Fibroblast of lung (primary cell): ENCODE results near the gene XYLT1.

Experiments
- EZH2 ChIP-seq: IDR thresholded peaks from 2 replicates; pipeline ENCODE4 v1.5.1; 2012; ENCODE audit warnings: low read length, control low read depth, mild to moderate bottlenecking; ENCODE audit errors: missing control alignments
- TF ChIP-seq, protein P1 (sequence below), 2 donors: IDR thresholded peaks in 1 of 2; conservative IDR thresholded peaks in 1 of 2; 1 replicate in 1 of 2; 2 replicates in 1 of 2; pipeline ENCODE4 v1.5.1; 2011 to 2012; ENCODE audit warnings: low read length in 2 of 2, control low read depth in 1 of 2, inconsistent platforms in 1 of 2, low read depth in 1 of 2, mild to moderate bottlenecking in 1 of 2

DNA sequence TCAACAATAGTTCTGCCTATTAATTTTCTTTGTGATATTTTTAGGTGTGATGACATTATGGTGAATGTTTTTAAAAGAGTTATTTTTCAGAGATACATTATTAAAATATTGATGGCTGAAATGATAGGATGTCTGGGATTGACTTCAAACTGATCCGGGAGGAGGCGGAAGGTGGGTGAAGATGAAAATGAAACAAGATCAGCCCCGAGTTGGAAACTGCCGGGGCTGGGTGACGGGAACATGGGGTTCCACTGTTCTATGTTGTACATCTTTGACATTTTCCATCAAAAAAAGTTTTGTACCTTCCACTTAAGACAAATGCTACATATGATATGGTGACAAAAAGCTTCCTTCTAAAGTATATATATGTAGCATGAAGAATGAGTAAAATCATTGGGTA lies 336.9 kb downstream of the XYLT1 start:
- TF ChIP-seq, protein P1, sequence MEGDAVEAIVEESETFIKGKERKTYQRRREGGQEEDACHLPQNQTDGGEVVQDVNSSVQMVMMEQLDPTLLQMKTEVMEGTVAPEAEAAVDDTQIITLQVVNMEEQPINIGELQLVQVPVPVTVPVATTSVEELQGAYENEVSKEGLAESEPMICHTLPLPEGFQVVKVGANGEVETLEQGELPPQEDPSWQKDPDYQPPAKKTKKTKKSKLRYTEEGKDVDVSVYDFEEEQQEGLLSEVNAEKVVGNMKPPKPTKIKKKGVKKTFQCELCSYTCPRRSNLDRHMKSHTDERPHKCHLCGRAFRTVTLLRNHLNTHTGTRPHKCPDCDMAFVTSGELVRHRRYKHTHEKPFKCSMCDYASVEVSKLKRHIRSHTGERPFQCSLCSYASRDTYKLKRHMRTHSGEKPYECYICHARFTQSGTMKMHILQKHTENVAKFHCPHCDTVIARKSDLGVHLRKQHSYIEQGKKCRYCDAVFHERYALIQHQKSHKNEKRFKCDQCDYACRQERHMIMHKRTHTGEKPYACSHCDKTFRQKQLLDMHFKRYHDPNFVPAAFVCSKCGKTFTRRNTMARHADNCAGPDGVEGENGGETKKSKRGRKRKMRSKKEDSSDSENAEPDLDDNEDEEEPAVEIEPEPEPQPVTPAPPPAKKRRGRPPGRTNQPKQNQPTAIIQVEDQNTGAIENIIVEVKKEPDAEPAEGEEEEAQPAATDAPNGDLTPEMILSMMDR (conservative IDR thresholded peaks at IDR 0.05 in 1 of 2, IDR thresholded peaks at IDR 0.05 in 1 of 2; ENCODE audit: low read depth in 1 of 2, low read length in 2 of 2) = no peak
- TF ChIP-seq EZH2 = no peak
